ENCODE measurements around the gene HAUS6.
A peak's percentile ranks its signal among the peaks of the same experiment; 100 is the strongest.
"Not testable (repeated sequence)": the region's sequence is repeated elsewhere in the genome, so short reads cannot be mapped to it uniquely, and the experiment has no call there.

The HAUS6 gene

DNA sequence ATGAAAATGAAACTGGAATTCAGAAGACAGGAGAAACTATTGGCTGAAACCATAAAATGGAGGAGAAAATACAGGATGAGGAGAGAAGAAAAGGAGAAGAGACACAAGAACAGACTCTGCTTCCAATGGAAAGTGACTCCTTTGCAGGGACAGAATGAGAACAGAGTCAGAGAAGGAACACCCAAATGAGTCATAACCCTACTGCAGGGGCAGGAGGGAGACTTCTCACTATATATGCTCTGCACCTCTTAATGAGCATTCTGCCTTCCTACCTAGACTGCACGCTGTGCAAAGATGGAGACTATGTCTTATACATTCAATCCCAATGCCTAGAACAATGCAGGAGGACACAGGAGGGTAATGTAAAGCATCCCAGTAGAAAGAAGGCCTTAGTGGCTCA is 71.8 kb downstream of the HAUS6 start:
- DNase-seq, result no peak

GRCh38 chr9:19028835-19029451 is 73.8 kb downstream of the HAUS6 start:
- DNase-seq, result peak; percentile 35

- no peak for DNase-seq
These were observed 74.9 kb downstream of the HAUS6 start for GRCh38 chr9:19027825-19028224.

- no peak for DNase-seq
These were observed 76.3 kb downstream of the HAUS6 start for GRCh38 chr9:19026375-19026774.

DNA sequence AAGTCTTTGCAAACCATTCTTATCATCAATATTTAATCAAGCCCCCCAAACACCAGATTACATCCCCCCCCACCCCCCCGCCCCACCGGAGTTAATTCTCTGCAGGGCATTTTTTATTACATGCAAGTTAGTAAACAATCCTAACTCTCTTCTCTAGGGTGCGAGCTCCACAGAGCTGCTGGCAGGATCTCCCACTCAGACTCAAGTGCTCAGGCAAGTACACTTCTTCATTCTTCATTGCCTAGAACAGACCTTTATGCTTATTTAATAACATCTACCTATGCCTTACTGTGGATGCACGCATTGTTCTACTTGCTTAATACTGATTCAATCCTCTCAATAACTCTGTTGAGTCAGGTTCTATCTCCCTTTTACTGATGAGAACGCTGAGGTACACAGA is 79.6 kb downstream of the HAUS6 start:
- DNase-seq, result no peak

GRCh38 chr9:19022206-19022605 is 80.5 kb downstream of the HAUS6 start:
- no peak for DNase-seq

GRCh38 chr9:19021649-19022048 is 81.1 kb downstream of the HAUS6 start:
- not testable (repeated sequence) for DNase-seq

DNA sequence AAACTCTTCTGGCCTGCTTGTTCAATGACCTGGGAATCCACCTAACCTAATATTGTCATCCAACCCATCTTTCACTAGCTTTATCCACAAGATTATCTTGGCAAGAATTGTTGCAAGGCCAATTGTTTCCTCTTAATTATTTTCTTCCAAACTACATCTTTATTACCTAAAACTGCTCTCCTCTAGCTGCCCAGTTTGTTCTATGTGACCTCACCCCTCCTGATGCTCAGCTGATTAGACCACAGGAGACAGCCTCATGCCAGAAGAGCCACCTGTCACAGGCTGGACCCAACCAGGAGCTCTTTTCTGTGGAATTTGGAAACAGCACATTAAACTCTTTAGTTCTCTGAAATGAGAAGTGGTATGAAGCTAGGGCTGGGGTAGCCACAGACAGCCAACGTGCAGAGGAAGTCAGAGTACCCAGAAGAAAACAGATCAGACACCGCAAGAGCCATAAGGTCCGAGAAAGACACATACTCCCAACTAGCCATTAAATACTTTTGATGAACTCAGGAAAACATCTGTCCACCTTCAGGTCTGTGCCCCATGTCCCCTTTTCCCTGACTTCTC is 81.7 kb downstream of the HAUS6 start:
- no peak for DNase-seq

GRCh38 chr9:19018201-19018600 is 84.5 kb downstream of the HAUS6 start:
- no peak for DNase-seq

DNA sequence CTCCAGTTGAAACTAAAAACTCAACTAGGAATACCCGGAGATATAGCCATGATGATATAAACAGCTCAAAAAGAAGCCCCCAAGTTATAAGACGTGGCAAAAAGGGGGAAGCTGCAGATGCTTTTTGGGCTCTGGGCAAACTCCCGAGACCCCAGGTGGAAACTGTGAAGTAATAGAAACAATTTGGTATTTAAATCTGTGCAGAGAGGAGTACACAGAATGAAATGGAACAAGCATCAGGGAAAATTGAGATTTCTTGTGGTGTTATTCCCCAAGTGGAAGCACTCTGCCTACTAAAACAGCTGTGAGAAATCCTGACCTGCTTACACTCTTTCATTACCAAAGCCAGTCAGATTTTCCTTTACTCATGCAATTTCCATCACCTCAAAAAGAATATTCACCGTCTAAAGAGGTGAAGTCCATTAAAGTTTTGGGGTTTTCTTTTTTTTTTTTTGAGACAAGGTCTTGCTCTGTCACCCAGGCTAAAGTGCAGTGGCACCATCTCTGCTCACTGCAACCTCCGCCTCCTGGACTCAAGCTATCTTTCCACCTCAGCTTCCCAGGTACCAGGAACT is 93.2 kb downstream of the HAUS6 start:
- DNase-seq, result no peak

Data from CD4-positive, alpha-beta T cell treated with Interleukin-17A for 4 hours (primary cell).